K562 (cell line): ENCODE results near the gene RPS8. TPM values are rescaled to one million over a fixed set of nuclear protein-coding genes. Genes with fewer than 3 reads are reported as not detected.
A peak's percentile ranks its signal among the peaks of the same experiment; 100 is the strongest.

Experiments used
- ADNP ChIP-seq: fragments of 200-800 bp; sonication (Bioruptor generic); IDR thresholded peaks from 2 replicates; pipeline ENCODE4 v1.6.1; 2016; ENCODE audit warnings: missing genetic modification characterization, missing compliant biosample characterization
- CHD7 ChIP-seq: fragments of 200-600 bp; sonication (generic); IDR thresholded peaks from one replicate; pipeline ENCODE4 v1.6.1; 2012; ENCODE audit warnings: mild to moderate bottlenecking, low read depth, low read length, inconsistent platforms
- FOXJ3 ChIP-seq: sonication (generic); formaldehyde crosslinking; IDR thresholded peaks from 2 replicates; pipeline ENCODE4 v1.4.0; 2020; ENCODE audit warnings: mild to moderate bottlenecking, missing genetic modification reagents
- MAFF ChIP-seq: IDR thresholded peaks from 2 replicates; pipeline ENCODE4 v1.6.1; 2012; ENCODE audit warnings: low read length, improper control_type of control experiment
- PCBP1 ChIP-seq: fragments of 200-400 bp; formaldehyde crosslinking; IDR thresholded peaks from 2 replicates; pipeline ENCODE4 v1.6.1; 2018; ENCODE audit warnings: mild to moderate bottlenecking, low read depth, low read length; ENCODE audit not compliant: poor library complexity, severe bottlenecking
- RBBP5 ChIP-seq: fragments of 200-600 bp; sonication (generic); IDR thresholded peaks from 2 replicates; pipeline ENCODE4 v1.6.1; 2012; ENCODE audit warnings: borderline replicate concordance, mild to moderate bottlenecking, low read length, control low read depth, inconsistent platforms; ENCODE audit not compliant: insufficient read depth, poor library complexity, severe bottlenecking
- ZBED1 ChIP-seq: IDR thresholded peaks from 2 replicates; pipeline ENCODE4 v1.6.1; 2014
- ZNF143 ChIP-seq: sonication (generic); formaldehyde crosslinking; IDR thresholded peaks from 2 replicates; pipeline ENCODE4 v1.9.0; 2022; ENCODE audit warnings: mild to moderate bottlenecking, missing genetic modification reagents
- ZNF76 ChIP-seq: fragments of 250-450 bp; sonication (Bioruptor Pico); IDR thresholded peaks from 2 replicates; pipeline ENCODE4 v1.4.0; 2020; ENCODE audit warnings: mild to moderate bottlenecking, moderate library complexity, borderline replicate concordance
- ZNF778 ChIP-seq: fragments of 450-650 bp; formaldehyde crosslinking; IDR thresholded peaks from 2 replicates; pipeline ENCODE4 v1.4.0; 2020; ENCODE audit warnings: mild to moderate bottlenecking, moderate library complexity
- ZSCAN29 ChIP-seq: fragments of 450-650 bp; IDR thresholded peaks from 2 replicates; pipeline ENCODE4 v1.6.1; 2017
- polyA plus RNA-seq, 8 experiments: library from polyadenylated mRNA; depleted of rRNA in 4 of 8; stranded (reverse) in 5 of 8; unstranded in 3 of 8; fragments of >200 nt; fragmentation: Nextera tagmentation in 2 of 8; fragmentation: Illumina TruSeq in 1 of 8; extraction: Ambion mirVana in 2 of 8; extraction: Trizol in 1 of 8; gene quantifications; 2 replicates each; pipeline versions ENCODE4 v1.2.1 to v1.2.3, GENCODE V29; 2011 to 2014; ENCODE audit warnings: inconsistent platforms in 1 of 8, missing spikeins in 1 of 8
- total RNA-seq, 7 experiments: library from RNA; depleted of rRNA in 6 of 7; stranded (reverse); fragments of >200 nt in 6 of 7; fragmentation: Illumina TruSeq in 2 of 7; extraction: Trizol in 2 of 7; gene quantifications; 2 replicates each; pipeline versions ENCODE4 v1.2.1 to v1.2.3, GENCODE V29; 2011 to 2021; ENCODE audit warnings: low replicate concordance in 1 of 7
- TF ChIP-seq, protein P1 (sequence below): fragments of 250-450 bp; sonication (Bioruptor Pico); IDR thresholded peaks from 2 replicates; pipeline ENCODE4 v1.8.0; 2022; ENCODE audit warnings: moderate library complexity, mild to moderate bottlenecking, inconsistent platforms
- TF ChIP-seq, protein P2 (sequence below), 2 experiments: fragments of 450-650 bp; conservative IDR thresholded peaks; 2 replicates each; pipeline ENCODE4 v1.6.1; 2017; ENCODE audit warnings: mild to moderate bottlenecking in 2 of 2, moderate library complexity in 2 of 2

The RPS8 gene
- total and polyA plus RNA-seq, 9 of the 15 experiments (the other 6 are each of a cell fraction or from before 2014, with no cell fraction given) = 2,431 to 4,168 (median 3,109) TPM

GRCh38 chr1:44730741-44731512 is 44.4 kb upstream of the RPS8 start, which contains the start of gene RNU5D-1 (continued):
- TF ChIP-seq CHD7 (no peak), RBBP5 (no peak), ADNP (tag) (no peak), ZBED1 (peak; percentile 99), ZNF76 (CRISPR knock-in tag) (no peak), ZNF778 (CRISPR knock-in tag) (peak; percentile 82; the same call in 1 of the 2 replicates), PCBP1 (no peak), ZNF143 (CRISPR knock-in tag) (peak; percentile 90), FOXJ3 (no peak), MAFF (peak; percentile 89), ZSCAN29 (peak; percentile 83)
- TF ChIP-seq, protein P1, sequence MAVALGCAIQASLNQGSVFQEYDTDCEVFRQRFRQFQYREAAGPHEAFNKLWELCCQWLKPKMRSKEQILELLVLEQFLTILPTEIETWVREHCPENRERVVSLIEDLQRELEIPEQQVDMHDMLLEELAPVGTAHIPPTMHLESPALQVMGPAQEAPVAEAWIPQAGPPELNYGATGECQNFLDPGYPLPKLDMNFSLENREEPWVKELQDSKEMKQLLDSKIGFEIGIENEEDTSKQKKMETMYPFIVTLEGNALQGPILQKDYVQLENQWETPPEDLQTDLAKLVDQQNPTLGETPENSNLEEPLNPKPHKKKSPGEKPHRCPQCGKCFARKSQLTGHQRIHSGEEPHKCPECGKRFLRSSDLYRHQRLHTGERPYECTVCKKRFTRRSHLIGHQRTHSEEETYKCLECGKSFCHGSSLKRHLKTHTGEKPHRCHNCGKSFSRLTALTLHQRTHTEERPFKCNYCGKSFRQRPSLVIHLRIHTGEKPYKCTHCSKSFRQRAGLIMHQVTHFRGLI = peak; percentile 31; the same call in 1 of the 2 replicates
- TF ChIP-seq, protein P2, sequence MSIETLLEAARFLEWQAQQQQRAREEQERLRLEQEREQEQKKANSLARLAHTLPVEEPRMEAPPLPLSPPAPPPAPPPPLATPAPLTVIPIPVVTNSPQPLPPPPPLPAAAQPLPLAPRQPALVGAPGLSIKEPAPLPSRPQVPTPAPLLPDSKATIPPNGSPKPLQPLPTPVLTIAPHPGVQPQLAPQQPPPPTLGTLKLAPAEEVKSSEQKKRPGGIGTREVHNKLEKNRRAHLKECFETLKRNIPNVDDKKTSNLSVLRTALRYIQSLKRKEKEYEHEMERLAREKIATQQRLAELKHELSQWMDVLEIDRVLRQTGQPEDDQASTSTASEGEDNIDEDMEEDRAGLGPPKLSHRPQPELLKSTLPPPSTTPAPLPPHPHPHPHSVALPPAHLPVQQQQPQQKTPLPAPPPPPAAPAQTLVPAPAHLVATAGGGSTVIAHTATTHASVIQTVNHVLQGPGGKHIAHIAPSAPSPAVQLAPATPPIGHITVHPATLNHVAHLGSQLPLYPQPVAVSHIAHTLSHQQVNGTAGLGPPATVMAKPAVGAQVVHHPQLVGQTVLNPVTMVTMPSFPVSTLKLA (conservative IDR thresholded peaks at IDR 0.05) = peak; percentile 81 to 85
